Measurements from ENCODE around the gene AGAP1. TPM values are rescaled to one million over a fixed set of nuclear protein-coding genes. Genes with fewer than 3 reads are reported as not detected.

Gene AGAP1
- total RNA-seq, 6 experiments from 2014 or later: 8.1 to 11.2 (median 9.8) TPM

DNA sequence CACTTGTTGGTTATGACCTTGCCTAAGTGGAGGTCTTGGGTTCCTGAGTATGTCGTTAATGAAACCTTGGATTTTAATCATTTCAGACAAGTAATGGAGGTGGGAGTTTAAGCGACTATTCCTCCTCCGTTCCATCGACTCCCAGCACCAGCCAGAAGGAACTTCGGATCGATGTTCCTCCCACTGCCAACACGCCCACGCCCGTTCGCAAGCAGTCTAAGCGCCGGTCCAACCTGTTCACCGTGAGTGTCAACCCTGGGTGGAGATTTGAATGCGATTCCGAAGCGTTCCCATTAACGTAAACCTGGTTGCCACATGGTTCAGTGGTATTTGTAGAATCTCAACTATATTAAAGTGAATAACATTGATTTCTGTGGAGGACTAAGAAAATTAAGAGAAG lies 305.4 kb downstream of the AGAP1 start:
- Histone ChIP-seq H3K9me3 (no peaks in the 10 kb centered on the region), H3K4me1 (no peaks in the 10 kb centered on the region), H3K4me3 (no peak overlapping the region), H3K27me3 (no peaks in the 10 kb centered on the region), H3K36me3 (peaks cover 0 to 11% (median 1%) of the 10 kb centered on the region in 4 donors), H3K27ac (no peak overlapping the region)
- no peak for DNase-seq
- WGBS (ENCODE audit: insufficient coverage, low coverage, low lambda C conversion rate, missing lambda C conversion rate): 96% methylated on average over 13 of the region's 17 CpGs
- intact Hi-C loops (cut with DNase I): no loop called here
- TF ChIP-seq, protein P1, sequence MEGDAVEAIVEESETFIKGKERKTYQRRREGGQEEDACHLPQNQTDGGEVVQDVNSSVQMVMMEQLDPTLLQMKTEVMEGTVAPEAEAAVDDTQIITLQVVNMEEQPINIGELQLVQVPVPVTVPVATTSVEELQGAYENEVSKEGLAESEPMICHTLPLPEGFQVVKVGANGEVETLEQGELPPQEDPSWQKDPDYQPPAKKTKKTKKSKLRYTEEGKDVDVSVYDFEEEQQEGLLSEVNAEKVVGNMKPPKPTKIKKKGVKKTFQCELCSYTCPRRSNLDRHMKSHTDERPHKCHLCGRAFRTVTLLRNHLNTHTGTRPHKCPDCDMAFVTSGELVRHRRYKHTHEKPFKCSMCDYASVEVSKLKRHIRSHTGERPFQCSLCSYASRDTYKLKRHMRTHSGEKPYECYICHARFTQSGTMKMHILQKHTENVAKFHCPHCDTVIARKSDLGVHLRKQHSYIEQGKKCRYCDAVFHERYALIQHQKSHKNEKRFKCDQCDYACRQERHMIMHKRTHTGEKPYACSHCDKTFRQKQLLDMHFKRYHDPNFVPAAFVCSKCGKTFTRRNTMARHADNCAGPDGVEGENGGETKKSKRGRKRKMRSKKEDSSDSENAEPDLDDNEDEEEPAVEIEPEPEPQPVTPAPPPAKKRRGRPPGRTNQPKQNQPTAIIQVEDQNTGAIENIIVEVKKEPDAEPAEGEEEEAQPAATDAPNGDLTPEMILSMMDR (IDR thresholded peaks at IDR 0.05): no peak
- no peak for TF ChIP-seq POLR2A (IDR thresholded peaks at IDR 0.05)
- ATAC-seq: no peak

DNA sequence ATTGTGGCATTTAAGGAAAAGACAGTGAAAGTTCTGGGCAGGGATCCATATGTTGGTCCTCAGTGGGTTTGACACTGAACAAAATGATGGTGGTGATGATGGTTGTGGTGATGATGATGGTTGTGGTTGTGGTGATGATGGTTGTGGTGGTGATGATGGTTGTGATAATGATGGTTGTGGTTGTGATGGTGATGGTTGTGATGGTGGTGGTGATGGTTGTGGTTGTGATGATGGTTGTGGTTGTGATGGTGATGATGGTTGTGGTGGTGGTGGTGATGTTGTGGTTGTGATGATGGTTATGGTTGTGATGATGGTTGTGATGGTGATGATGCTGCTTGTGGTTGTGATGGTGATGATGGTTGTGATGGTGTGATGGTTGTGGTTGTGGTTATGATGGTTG lies 308.7 kb downstream of the AGAP1 start:
- Histone ChIP-seq H3K36me3 (peaks cover 0 to 11% (median 1%) of the 10 kb centered on the region in 4 donors), H3K27ac (no peak overlapping the region)

DNA sequence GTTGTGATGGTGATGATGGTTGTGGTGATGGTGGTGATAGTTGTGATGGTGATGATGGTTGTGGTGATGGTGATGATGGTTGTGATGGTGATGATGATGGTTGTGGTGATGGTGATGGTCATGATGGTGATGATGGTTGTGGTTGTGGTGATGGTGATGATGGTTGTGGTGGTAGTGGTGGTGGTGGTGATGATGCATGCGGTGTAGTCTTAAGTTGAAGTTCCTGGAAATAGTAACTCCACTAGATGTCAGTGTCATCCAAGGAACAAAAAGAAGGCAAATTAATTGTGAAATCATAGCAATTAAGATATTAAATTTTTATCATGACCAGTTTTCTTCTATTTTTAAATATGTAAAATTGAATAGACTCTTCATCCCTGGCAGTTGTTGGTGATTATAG lies 309.2 kb downstream of the AGAP1 start:
- Histone ChIP-seq H3K9me3 (no peaks in the 10 kb centered on the region), H3K4me3 (no peak overlapping the region), H3K27ac (no peak overlapping the region), H3K27me3 (no peaks in the 10 kb centered on the region), H3K4me1 (no peaks in the 10 kb centered on the region), H3K36me3 (peaks cover 0 to 11% (median 1%) of the 10 kb centered on the region in 4 donors)
- intact Hi-C loops (cut with DNase I): no loop called here
- TF ChIP-seq POLR2A (IDR thresholded peaks at IDR 0.05): no peak
- TF ChIP-seq, protein P1 (IDR thresholded peaks at IDR 0.05): peak in 2 of 4 donors; percentile 25 to 33
- ATAC-seq (no peak), DNase-seq (no peak)
- 100% methylated on average over 1 of the region's 1 CpG for WGBS (ENCODE audit: insufficient coverage, low coverage, low lambda C conversion rate, missing lambda C conversion rate)

More for the DNA sequence above, 308.7 kb downstream of the AGAP1 start:
- no peak for TF ChIP-seq POLR2A (IDR thresholded peaks at IDR 0.05)
- TF ChIP-seq, protein P1 (IDR thresholded peaks at IDR 0.05): no peak
- intact Hi-C loops (cut with DNase I): no loop called here
- Histone ChIP-seq H3K27me3 (no peaks in the 10 kb centered on the region), H3K4me3 (no peak overlapping the region), H3K9me3 (no peaks in the 10 kb centered on the region), H3K4me1 (no peaks in the 10 kb centered on the region)
- ATAC-seq (no peak), DNase-seq (no peak)

DNA sequence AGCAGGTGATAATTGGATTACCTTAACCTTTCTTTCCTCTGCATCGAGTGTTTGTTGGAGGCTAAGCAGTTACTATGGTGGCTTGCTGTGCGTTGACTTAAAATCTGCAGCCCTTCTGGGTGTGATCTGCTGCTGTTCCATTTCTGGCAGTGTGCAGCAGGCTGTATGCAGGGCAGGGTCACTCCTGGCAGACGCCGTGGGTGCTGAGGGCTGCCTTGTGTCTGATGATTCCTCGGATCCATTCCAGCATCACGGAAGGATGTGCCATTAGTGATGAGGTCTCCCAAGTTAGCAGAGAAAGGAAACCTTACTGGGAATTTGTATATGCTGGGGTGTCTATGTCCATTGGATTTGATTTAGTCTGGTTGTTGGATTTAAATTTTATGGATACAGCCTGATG lies 310.8 kb downstream of the AGAP1 start:
- no peak for DNase-seq
- Histone ChIP-seq H3K27ac (no peak overlapping the region), H3K4me3 (no peak overlapping the region), H3K36me3 (peaks cover 0 to 6% (median 3%) of the 10 kb centered on the region in 4 donors), H3K27me3 (no peaks in the 10 kb centered on the region), H3K9me3 (no peaks in the 10 kb centered on the region), H3K4me1 (no peaks in the 10 kb centered on the region)
- intact Hi-C loops (cut with DNase I): no loop called here
- TF ChIP-seq, protein P1 (IDR thresholded peaks at IDR 0.05): no peak
- 100% methylated on average over 1 of the region's 6 CpGs for WGBS (ENCODE audit: insufficient coverage, low coverage, low lambda C conversion rate, missing lambda C conversion rate)
- ATAC-seq: no peak

Measured in right lobe of liver (tissue), 6 donors.